SW 1271 (cell line): ENCODE data around the gene GDF11.
"Not testable (repeated sequence)": the region's sequence is repeated elsewhere in the genome, so short reads cannot be mapped to it uniquely, and the experiment has no call there.

Experiments used
- DNase-seq, 2 experiments: peaks; one replicate each; lab custom pipeline; 2025; lab: John Stamatoyannopoulos, UW

Gene GDF11

DNA sequence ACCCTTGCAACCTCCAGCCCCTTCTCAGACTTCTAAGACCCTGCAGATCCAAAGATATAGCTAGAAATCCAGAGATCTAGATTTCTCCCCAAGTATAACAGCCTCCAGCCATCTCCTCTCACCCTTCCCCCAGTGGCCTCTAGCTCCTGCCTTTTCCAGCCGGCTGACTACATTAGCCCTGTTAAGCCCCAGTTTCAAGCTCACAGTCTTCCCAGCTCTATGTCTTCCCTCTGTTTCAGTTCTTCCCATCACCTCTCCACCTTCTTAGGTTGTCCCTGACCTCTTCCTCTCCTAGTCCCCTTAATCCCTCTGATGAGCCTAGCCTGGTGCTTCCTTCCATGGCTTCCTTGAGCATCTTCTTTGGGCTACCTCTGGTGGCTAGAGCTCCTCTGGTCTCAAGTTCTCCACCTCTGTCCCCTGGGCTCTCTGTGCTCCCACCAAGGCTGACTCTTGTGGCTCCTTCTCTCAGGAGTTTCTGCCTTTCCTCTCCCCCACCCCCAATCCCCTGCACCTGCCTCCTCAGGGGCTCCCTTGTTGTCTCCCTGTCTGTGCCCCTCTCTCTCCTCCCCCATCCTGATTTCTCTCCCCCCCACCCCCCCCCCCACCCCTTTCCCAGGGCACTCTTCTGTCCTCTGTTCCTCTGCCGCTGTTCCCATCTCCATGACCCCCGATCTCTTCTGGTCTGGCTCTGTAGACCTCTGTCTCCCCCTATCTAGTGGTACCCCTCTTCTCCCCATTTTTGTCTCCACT lies 816 bp upstream of the GDF11 start:
- no peak for DNase-seq

DNA sequence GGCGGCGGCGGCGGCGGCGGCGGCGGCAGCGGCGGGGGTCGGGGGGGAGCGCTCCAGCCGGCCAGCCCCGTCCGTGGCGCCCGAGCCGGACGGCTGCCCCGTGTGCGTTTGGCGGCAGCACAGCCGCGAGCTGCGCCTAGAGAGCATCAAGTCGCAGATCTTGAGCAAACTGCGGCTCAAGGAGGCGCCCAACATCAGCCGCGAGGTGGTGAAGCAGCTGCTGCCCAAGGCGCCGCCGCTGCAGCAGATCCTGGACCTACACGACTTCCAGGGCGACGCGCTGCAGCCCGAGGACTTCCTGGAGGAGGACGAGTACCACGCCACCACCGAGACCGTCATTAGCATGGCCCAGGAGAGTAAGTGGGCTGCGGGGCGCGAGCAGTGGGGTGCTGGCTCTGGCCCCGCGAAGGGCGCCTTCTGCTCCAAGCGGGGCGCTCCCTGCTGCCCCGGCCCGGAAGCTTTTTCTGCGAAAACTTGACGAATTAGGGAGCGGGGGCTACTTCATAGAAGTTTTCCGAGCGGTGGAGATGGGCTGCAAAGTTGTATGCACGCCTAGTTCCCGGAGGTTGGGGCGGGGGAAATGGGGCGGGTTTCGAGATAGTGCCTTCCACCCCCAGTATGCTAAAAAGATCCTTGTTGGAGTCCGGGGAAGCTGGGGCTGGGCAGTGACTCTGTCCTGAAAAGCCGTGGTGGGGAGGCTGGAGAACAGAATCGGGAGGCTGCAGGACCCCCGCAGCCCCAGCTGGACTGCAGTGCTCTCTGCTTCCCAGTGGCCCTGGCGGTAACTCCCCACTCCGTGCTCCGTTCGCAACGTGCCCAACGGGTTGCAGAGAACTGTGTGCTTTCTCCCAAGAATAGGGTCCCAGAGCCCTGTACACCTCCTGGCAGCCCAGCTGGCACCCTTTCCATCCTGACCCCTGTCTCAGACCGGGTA lies 751 bp downstream of the GDF11 start:
- DNase-seq = peak; percentile 49 to 61

DNA sequence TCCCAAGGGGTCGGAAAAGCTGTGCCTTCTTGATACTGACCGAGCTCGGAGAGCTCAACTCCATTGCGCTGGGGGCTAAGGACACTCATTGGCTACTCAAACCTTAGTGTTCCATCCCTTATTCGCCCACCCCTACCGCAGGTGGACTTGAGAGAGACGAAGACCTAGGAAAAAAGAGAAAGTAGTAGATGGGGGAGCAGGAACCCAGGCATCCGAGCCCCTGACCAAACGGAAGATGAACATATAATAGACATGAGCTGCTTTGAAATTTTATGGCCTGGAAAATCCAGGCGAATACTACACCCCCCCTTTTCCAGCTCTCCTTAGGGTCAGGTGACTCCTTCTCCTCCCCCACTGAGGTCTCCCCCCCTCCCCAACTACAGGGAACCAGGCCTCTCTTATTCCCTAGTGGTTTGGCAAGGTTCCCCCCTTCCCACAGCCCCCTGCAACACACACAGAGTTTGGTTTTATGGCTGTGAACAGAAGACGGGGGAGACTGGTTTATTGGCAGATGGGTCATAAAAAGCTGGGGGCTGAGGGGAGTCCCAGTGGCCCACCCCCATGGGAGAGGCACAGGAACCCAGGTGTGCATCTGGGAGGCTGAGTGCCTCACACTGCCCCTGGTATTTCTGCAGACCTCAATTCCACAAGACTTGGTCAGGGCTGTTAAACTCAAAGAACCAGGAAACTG lies 1.6 kb downstream of the GDF11 start:
- no peak for DNase-seq

DNA sequence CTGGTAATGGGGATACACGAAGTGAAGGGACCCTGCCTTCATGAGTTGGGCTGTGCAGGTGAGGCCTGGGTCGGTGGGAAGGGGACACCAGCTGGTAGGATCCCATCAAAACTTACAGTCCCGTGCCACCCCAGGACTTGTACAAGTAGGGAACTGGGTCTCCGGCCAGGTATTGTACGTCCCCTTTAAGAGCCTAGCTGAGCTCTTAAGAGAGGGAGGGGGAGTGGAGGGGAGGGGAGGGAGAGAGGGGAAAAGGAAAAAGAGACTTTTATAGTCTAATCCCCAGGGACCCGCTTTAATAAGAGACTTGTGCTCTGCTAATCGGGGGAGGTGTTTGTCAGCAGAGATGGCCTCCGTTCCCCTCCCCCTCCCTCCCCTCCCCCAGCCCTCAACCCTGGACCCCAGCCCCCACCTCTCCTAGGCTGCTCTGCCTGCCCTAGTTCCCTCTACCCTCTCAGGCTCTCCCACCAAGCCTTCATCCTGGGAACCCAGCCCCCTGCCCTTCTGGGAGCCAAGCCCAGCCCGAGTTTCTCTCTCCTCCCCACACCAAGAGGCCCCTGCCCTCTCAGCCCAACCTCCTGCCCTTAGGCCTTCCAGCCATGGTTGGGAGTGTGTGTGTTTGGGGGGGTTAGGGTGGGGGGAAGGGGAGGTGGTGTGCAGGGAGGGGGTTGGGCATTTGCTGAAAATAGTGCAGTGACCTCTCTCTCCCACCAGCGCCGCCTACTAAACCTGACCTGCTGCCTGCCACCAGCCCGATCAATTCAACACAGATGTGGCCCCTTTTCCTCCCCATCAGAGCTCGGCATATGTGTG lies 2.6 kb downstream of the GDF11 start:
- DNase-seq = no peak

DNA sequence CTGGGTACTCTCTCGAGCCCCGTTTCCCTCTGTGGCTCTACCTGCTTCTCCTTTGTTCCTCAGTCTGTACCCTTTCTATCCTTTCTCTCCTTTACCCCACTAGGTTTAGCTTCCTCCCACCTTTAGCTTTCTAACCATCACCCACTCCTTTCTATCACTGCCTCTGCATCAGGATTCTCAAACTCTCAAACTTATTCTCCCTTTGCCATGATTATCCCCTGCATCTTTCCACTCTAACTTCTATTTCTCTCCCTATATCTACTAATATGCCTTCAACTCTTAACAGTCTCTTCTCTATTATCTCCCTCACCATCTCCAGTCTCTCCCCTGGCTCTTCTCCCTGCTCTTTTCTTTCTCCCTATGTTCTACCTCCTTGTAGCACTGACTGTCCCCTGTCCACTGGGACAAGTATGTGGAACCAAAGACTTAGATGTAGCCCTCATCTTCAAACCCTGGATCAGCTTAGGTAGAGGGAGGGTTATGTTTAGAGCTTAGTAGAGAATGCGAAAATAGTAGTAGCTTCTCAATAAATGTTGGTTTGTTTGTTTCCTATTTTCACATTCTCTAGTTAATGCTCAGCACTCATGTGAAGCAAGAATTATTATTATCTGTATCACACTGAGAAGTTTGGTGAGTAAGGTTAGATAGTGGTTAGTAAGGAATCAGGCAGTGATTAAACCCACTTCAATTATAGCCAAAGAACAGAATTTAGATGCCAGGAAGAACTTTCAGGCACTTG lies 3.4 kb downstream of the GDF11 start:
- no peak for DNase-seq

DNA sequence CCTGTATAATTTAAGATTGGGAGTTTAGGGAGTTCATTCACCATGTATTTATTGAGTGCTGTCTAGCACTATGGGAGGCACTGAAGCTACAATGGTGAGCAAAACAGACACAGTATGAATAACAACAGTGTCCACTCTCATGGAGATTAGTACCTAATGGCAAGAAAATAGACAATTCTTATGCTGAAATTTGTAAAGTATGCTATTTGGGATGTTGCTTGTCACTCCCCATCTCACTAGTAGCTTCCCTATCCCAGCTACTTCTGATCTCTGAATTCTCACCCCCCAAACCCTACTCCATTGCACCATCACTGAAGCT lies 4.0 kb downstream of the GDF11 start:
- no peak for DNase-seq

DNA sequence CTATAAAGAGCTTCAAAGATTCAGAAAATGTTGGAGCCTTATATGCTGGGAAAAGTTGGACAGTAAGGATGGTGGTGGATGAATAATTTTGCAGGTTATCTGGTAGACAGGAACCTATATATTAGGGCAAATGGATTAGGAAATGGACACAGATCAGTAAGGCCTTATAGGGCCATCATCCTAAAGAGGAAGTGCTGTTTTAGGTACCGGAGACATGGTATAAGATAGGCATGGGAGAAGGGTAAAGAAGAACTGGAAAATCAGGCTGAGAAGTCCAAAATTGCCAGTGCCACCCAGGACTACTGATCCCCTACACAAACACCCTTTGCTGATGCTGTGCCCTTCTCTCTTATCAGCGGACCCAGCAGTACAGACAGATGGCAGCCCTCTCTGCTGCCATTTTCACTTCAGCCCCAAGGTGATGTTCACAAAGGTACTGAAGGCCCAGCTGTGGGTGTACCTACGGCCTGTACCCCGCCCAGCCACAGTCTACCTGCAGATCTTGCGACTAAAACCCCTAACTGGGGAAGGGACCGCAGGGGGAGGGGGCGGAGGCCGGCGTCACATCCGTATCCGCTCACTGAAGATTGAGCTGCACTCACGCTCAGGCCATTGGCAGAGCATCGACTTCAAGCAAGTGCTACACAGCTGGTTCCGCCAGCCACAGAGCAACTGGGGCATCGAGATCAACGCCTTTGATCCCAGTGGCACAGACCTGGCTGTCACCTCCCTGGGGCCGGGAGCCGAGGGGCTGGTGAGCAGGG lies 5.5 kb downstream of the GDF11 start:
- DNase-seq = no peak

DNA sequence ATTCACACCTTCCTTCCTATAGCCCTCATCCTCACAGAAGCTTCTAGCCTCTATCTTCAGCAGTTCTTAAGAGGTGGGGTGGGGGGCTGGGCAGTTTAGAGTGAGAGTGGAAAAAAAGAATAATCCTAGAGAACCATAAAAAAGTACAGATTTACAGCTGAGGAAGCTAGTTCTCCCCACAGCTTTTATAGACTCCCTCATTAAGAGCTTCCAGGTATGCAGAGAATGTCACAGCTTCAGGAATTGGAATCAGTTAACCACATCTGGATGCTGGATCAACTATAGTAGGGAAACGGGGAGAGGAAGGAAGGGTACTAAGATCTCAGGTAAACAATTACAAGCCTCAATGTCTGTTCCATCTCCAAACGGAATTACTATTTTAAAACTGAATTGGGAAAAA lies 12.3 kb downstream of the GDF11 start:
- DNase-seq = no peak

DNA sequence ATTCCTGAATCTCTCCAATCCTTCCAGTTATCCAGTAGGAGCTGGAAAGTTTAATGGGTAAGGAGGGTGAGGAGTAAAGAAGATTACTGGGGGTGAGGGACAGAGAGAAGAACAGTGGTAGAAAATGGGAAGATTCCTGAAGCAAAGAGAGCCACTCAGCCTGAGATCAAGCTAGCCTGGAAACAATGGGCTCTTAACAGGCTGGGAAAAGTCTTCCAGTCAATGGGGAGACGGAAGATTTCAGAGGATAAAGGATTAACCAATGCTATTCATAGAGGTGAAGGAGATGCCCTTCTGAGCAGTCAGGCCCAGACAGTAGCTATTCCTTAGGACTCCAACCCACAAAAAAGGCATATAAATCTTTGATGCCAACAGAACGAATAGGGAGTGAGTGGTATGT lies 14.8 kb downstream of the GDF11 start:
- DNase-seq = no peak

DNA sequence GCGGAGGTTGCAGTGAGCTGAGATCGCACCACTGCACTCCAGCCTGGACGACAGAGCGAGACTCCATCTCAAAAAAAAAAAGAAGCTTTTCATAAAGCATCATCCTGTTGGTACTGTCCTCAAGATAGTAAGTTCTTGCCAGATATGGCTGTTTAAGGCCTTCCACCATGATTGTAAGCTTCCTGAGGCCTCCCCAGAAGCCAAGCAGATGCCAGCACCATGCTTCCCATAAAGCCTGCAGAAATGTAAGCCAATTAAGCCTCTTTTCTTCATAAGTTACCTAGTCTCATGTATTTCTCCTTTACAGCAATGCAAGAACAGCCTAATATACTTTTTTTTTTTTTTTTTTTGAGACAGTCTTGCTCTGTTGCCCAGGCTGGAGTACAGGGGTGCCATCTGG lies 15.7 kb downstream of the GDF11 start:
- not testable (repeated sequence) for DNase-seq

DNA sequence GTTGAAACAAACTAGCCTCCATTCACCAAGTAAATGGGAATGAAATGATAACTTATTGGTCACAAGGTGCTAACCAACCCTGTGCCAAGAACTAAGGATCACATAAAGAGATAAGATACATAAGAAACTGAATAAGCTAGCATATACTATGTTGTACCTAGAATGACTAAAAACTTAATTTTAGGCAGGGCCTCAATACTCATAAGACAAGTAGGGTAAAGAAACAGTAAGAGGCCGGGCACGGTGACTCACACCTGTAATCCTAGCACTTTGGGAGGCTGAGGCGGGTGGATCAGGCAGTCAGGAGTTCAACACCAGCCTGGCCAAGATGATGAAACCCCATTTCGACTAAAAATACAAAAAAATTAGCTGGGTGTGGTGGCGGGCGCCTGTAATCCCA lies 17.7 kb downstream of the GDF11 start:
- DNase-seq = no peak

DNA sequence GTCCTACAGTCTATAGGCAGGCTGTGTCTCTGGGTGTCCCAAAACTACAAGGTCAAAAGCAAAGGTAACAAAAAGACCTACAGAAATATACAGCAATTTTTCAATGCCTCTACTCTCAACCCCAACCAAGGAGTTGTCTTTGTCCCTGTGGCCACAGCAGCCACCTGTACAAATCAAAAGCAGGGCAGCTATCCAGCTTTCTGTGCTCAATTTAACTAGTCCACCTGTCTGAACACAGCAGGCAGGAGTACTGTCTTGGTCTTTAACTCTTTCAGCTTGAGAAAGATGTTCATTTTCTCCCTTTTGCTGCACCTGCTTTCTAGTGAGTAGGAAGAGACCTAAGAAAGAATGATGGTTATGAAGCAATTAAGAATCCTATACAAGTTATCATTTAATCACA lies 19.7 kb downstream of the GDF11 start:
- no peak for DNase-seq

DNA sequence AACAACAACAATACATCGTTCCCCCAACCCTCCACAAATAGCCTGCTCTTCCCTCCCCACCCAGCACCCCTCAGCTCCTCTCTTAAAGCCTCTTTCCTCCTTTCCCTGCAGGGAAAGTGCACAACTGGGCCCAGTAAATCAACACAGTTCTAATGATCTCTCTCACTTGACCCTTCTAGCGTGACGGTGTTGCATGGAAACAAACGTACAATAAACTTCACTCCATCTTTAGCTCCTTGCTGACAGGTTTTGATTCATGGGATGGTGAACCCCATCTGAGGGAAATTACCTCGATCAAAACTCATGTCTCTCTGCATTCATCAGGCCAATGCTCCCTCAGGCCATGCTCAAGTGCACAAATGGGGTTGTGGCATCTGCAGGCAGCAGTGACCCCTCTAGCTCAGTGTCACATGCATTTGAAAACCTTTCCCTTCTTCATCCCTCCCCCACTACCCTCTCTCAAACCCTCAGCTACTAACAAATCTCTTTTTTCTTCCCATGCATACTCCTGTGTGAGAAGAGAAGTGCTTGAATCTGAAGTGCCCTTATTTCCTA lies 22.9 kb downstream of the GDF11 start:
- DNase-seq = no peak

DNA sequence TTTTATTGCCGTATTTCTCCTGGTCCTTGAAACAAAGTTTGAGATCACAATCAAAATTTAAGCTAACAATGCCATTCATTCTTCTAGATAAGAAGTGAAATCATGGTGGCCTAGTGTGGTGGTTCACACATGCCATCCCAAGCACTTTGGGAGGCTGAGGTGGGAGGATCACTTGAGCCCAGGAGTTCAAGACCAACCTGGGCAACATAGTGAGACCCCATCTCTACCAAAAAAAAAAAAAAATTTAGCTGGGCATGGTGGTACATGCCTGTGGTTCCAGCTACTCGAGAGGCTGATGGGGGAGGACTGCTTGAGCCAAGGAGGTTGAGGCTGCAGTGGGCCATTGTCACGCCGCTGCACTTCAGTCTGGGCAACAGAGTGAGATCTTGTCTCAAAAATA lies 24.2 kb downstream of the GDF11 start:
- no peak for DNase-seq

DNA sequence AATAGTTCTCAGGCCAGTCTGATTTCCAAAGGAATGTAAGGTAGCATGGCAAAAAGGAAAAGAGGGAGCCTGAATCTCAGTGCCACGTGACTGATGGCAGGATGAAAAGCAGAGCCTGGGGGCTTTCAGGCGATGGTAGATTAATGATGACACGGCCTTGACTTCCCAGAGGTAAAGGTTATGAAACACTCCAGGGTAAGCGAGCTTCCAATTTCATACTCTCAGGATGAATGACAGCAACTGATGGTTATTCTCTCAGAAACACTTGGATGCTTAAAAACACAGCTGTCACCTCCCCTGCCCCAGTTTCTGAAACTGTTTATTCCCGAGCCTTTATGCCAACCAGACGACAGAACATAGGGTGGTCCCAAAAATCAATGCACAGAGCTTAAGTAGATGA lies 28.8 kb downstream of the GDF11 start:
- no peak for DNase-seq

DNA sequence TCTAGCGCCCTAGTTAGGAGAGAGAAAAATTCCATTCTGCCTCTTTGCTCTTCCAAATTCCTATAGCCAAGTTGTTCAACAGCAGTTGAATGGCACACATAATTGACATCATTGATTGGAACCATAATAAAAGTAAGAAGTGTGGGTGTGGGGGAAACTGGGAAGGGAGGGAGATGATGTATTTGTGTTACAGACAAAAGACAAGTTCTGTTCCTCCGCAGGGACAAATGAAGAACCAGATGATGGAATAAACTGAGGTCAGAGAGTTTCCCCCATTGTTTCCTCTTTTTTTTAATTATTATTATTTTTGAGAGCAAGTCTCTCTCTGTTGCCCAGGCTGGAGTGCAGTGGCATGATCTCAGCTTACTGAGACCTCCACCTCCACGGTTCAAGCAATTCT lies 34.9 kb downstream of the GDF11 start:
- DNase-seq = no peak

DNA sequence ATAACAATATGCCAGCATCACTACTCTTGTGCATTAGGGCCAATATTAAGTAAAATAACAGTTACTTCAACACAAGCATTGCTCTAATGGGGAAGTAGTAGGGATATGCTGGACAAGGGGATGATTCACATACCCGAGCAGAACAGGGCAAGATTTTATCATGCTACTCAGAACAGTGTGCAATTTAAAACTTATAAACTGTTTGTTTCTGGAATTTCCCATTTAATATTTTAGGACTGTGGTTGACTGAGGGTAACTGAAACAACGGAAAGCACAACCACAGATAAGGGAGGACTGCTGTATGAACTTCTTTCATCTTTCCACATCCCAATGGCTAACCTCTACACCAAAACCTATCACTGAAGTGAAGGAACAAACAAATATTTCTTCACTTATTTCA lies 37.8 kb downstream of the GDF11 start:
- DNase-seq = no peak

DNA sequence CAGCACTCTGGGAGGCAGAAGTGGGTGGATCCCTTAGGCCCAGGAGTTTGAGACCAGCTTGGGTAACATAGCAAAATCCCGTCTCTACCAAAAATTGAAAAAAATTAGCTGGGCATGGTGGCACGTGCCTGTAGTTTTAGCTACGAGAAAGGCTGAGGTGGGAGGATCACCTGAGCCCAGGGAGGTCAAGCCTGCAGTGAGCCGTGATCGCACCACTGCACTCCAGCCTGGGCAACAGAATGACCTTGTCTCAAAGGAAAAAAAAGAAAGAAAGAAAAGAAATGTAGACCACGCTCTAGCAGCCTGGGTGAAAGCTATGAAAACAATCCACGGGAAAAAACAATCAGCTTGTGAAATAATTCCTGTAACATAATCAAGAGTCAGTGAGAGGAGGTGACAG lies 45.6 kb downstream of the GDF11 start:
- no peak for DNase-seq

DNA sequence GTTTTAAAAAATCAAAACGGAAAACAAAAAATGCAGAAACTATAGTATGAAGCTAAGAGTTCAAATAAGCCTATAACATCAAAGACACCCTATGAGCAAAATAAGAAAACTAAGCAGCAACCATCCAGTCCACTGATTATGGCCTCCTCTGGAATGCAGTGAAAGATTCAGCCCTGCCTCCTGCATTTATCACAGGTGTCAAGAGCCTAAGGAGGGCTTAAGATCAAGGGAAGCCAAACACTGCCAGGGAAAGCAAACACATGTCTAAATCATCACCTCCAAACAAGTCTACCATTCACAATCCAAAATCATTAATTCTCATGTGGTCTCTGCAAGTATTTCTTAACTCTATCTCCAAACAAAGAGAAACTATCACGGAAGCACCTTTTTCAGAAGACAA lies 46.2 kb downstream of the GDF11 start:
- DNase-seq = no peak

DNA sequence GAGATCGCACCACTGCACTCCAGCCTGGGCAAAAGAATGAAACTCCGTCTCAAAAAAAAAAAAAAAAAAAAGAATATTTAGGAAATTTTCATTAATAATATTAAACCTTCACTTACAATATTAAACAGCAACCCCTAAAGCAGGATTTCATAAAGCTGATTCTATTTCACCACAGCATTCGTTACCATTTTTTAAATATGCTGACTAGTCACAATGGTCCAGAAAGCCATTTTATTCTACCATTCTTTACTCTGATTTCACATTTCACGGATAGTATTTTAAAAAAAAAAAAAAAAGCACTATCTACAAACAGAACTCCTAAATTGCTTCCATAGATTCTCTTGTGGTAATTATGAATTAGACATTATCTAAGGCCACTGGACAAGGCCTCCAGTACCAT lies 47.0 kb downstream of the GDF11 start:
- DNase-seq = no peak
